Measurements from ENCODE around the gene IL1A. TPM values are rescaled to one million over a fixed set of nuclear protein-coding genes. Genes with fewer than 3 reads are reported as not detected.

IL1A gene
- total and polyA plus RNA-seq, 10 of the 15 experiments (the other 5 are each of a cell fraction or from before 2014, with no cell fraction given), result 0.10 to 8.7 (median 6.9) TPM

DNA sequence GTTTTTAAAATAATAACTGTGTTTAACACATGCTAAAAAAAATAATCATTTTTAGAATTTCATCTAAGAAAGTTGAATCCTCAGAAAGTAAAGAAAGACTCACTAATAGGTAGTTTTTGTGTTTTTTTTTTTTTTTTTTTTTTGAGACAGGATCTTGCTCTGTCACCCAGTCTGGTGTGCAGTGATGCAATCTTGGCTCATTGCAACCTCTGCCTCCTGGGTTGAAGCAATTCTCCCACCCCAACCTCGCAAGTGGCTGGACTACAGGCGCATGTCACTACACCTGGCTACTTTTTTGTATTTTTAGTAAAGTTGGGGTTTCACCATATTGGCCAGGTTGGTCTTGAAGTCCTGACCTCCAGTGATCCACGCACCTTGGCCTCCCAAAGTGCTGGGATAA is 27.0 kb downstream of the IL1A start (continued):
- TF ChIP-seq RFX5 (IDR thresholded peaks at IDR 0.05; ENCODE audit: low read depth, low read length) (no peak), SP1 (IDR thresholded peaks at IDR 0.05; ENCODE audit: low read depth, low read length) (no peak), TCF12 (IDR thresholded peaks at IDR 0.05; ENCODE audit: low read depth, low read length) (no peak)
- TF ChIP-seq, protein P1, sequence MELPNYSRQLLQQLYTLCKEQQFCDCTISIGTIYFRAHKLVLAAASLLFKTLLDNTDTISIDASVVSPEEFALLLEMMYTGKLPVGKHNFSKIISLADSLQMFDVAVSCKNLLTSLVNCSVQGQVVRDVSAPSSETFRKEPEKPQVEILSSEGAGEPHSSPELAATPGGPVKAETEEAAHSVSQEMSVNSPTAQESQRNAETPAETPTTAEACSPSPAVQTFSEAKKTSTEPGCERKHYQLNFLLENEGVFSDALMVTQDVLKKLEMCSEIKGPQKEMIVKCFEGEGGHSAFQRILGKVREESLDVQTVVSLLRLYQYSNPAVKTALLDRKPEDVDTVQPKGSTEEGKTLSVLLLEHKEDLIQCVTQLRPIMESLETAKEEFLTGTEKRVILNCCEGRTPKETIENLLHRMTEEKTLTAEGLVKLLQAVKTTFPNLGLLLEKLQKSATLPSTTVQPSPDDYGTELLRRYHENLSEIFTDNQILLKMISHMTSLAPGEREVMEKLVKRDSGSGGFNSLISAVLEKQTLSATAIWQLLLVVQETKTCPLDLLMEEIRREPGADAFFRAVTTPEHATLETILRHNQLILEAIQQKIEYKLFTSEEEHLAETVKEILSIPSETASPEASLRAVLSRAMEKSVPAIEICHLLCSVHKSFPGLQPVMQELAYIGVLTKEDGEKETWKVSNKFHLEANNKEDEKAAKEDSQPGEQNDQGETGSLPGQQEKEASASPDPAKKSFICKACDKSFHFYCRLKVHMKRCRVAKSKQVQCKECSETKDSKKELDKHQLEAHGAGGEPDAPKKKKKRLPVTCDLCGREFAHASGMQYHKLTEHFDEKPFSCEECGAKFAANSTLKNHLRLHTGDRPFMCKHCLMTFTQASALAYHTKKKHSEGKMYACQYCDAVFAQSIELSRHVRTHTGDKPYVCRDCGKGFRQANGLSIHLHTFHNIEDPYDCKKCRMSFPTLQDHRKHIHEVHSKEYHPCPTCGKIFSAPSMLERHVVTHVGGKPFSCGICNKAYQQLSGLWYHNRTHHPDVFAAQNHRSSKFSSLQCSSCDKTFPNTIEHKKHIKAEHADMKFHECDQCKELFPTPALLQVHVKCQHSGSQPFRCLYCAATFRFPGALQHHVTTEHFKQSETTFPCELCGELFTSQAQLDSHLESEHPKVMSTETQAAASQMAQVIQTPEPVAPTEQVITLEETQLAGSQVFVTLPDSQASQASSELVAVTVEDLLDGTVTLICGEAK (IDR thresholded peaks at IDR 0.05; ENCODE audit: borderline replicate concordance), result no peak
- TF ChIP-seq, protein P2, sequence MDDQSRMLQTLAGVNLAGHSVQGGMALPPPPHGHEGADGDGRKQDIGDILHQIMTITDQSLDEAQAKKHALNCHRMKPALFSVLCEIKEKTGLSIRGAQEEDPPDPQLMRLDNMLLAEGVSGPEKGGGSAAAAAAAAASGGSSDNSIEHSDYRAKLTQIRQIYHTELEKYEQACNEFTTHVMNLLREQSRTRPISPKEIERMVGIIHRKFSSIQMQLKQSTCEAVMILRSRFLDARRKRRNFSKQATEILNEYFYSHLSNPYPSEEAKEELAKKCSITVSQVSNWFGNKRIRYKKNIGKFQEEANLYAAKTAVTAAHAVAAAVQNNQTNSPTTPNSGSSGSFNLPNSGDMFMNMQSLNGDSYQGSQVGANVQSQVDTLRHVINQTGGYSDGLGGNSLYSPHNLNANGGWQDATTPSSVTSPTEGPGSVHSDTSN (IDR thresholded peaks at IDR 0.05; ENCODE audit: insufficient replicate concordance, low read depth, low read length), result no peak
- TF ChIP-seq, protein P3, sequence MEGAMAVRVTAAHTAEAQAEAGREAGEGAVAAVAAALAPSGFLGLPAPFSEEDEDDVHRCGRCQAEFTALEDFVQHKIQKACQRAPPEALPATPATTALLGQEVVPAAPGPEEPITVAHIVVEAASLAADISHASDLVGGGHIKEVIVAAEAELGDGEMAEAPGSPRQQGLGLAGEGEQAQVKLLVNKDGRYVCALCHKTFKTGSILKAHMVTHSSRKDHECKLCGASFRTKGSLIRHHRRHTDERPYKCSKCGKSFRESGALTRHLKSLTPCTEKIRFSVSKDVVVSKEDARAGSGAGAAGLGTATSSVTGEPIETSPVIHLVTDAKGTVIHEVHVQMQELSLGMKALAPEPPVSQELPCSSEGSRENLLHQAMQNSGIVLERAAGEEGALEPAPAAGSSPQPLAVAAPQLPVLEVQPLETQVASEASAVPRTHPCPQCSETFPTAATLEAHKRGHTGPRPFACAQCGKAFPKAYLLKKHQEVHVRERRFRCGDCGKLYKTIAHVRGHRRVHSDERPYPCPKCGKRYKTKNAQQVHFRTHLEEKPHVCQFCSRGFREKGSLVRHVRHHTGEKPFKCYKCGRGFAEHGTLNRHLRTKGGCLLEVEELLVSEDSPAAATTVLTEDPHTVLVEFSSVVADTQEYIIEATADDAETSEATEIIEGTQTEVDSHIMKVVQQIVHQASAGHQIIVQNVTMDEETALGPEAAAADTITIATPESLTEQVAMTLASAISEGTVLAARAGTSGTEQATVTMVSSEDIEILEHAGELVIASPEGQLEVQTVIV (IDR thresholded peaks at IDR 0.05; ENCODE audit: borderline replicate concordance, partially characterized antibody), result no peak

Measured in GM12878 (cell line).